ENCODE data around the gene OPN3.

OPN3 gene

DNA sequence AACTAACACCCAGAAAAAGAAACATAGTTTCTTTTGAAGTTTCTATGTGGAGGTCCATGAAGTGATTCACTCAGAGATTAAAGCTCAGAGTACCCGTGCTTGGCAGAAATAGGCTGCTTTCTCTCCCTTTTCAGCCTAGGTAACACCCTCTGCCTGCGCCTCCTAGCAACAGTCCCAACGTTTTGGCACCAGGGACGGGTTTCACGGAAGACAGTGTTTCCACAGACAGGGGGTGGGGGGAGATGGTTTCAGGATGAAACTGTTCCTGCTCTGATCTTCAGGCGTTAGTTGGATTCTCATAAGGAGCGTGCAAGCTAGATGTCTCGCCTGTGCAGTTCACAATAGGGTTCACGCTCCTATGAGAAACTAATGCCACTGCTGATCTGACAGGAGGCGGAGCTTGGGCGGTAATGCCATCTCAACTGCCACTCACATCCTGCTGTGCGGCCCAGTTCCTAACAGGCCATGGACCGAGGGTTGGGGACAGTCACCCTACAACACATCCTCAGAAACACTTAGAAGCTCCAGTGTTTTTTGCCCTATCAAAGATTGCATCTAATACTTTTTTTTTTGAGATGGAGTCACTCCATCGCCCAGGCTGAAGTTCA is 53.2 kb downstream of the OPN3 start:
- DNase-seq: no peak

DNA sequence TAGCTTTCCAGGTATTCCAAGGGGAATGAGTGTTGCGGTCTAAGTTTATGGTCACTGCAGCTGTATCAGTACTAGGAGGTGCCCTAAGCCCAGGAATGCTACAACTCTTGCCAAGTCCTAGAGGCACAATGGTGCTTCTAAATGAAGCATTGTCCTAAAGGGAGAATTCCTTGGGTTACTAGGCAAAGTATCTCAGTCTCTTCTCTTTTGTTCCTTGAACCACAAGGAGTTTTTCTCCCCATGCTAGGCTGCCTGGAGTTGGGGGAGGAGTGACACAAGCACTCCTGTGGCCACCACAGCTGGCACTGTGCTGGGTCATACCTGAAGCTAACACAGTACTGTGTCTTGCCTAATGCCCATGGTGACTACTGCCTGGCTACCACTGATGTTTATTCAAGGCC is 57.2 kb downstream of the OPN3 start:
- DNase-seq: no peak

DNA sequence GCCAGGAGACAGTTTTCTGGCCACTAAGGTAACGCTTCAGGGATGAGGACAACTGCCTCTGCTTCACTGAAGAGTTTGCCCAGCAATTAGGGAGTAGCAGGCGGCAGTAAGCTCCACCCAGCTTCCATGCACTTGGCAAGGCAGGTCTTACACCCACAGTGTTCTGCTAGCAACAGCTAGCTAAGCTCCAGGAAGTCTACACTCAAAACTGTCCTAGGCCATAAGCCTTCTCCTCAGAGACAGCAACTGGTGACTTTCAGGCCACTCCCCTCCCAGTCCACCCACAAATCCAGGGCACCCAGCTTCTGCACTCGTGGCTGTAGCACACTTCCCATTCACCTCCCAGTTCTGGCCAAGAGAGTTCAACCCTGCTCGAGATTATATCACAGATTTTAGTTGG is 60.7 kb downstream of the OPN3 start:
- DNase-seq: no peak

DNA sequence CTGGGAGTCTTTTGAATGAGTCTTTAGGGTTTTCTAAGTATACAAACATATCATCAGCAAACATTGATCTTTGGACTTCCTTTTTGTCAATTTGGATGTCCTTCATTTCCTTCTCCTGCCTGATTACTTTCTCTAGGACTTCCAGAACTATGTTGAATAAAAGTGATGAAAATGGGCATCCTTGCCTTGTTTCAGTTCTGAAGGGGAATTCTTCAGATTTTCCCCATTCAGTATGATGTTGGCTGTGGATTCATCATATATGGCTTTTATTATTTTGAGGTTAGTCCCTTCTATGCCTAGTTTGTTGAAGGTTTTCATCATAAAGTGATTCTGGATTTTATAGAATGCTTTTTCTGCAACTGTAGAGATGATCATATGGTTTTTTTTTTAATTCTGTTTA is 66.0 kb downstream of the OPN3 start:
- DNase-seq: no peak

DNA sequence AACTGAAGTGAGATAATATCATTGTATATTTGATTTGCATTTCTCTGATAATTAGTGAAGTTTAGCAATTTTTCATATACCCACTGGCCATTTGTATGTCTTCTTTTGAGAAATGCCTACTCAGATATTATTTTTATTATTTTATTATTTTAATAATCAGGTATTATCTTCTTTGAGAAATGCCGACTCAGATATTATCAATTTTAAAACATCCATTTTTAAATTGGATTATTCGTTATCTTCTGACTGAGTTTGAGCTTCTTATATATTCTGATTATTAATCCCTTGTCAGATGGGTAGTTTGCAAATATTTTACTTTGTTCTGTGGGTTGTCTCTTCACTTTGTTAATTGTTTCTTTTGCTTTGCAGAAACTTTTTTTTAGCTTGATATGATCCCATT is 70.3 kb downstream of the OPN3 start:
- DNase-seq: no peak

DNA sequence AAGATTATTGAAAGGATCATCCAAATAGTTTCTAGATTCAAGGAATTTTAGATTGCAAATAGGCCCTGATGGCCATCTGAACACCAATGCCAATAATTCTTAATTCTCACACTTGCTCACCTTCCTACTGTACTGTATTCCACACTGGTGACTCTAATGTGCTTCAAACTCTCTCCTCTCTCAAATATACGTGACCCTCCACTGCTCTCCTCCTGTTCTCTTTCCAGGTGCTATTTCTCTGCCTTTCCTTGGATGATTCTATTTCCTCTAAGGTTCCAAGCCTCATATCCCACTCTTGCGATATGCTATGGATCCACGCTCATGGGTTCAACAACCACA is 79.4 kb downstream of the OPN3 start:
- no peak for DNase-seq

DNA sequence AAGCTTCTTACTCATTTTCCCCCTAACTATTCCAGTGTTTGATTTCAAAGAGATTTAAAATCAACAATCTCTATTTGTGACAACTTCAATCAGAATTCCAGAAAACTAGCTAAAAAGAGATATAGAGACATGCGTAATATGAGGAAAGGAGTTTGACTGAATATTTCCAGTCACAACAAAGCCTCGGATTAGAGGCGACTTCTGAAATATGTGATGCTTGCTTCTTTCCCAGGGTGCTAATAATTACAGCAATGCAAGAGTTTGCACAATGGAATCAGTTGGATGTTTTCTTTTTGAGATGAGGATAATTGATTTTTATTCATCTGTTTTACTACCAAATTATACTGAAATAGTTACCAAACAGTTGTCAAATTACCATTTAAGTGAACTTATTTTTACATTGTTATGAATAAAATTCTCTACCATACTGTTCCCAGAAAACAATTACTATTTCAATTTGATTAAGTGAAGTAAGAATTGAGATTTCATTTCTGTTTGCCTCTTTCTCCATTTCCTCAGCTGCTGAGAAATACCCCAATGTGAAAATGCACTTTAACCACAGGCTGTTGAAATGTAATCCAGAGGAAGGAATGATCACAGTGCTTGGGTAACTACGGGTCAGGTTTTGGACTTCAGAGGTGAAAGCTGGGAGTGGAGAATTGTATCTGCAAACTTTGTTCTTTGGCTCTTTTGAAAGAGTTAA is 79.9 kb downstream of the OPN3 start:
- no peak for DNase-seq

DNA sequence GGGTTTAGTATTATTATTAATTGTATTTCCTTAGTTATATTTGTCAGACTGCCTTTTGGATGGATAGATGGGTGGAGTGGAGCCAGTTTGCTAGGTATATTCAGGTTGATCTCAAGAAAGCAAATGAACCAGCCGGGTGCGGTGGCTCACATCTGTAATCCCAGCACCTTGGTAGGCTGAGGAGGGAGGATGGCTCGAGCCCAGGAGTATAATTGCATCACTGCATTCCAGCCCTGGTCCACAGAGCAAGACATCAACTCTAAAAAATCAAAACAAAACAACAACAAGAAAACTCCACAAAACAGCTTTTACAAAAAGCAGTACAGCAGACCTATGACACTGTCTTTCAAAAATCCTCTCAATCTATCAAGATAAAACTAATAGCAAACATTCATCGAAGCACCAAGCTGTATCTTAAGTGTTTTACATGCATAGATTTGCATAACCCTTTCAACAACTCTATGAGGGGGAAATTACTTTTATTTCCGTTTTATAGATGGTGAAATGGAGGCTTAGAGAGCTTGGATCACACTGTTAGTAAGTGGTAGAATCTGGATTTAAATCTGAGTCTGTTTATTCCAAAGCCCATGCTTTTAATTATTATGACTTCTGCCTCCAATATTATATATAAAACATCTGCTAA is 82.5 kb downstream of the OPN3 start:
- DNase-seq: no peak

DNA sequence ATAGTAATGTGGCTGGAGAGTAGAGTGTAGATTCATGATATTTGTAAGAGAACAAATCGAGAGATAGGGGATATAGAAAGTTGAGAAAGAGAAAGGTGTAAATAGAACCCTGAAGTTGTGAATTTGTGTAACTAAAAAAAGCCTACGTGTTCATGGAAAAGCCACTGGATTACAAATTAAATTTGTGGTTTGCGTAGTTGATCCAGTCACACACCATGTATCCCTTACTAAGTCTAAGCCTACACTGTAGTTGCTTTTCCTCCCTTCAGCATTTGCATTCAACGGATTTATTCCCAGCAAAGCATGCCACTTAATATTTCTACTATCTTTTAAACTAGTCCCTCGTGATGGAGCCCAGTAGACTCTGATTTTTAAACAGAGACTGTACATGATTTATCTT is 83.1 kb downstream of the OPN3 start:
- DNase-seq: no peak

DNA sequence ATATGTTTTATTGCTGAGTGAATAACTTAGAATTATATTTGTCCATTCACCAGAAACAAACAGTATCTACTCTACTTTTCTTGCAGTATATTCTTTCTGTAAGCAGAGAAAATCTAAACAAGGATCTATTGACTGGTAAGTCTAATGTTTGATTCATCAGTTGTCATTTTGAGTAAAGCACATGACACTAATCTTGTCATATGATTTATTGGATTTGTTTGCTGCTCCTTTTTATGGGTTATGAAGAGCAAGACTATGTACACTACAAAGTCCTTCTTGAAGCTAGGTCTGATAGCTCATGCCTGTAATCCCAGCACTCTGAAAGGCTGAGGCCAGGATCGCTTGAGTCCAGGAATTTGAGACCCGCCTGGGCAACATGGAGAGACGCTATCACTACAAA is 84.6 kb downstream of the OPN3 start:
- DNase-seq: no peak

DNA sequence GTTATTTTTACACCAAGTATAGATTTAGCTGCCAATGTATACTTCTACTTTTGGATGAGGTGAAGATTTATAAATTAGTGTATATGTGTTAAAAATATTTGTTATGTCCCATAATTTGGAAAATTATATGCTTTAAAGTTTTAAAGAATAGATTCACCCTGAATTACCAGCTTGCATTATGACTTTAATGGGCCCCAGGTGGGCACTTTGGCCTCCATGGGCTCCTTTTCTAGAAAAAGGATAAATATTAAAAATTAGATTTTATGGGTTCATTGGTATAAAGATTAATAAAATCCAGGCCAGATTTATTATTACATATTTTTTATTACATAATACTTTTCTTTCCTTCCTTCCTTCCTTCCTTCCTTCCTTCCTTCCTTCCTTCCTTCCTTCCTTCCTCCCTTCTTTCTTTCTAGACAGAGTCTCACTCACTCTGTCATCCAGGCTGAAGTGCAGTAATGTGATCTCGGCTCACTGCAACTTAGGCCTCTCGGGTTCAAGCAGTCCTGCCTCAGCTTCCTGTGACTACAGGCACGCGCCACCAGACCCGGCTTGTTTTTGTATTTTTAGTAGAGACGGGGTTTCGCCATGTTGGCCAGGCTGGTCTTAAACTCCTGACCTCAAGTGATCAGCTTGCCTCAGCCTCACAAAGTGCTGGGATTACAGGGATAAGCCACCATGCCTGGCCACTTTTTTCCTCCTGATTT is 86.1 kb downstream of the OPN3 start:
- DNase-seq: no peak

DNA sequence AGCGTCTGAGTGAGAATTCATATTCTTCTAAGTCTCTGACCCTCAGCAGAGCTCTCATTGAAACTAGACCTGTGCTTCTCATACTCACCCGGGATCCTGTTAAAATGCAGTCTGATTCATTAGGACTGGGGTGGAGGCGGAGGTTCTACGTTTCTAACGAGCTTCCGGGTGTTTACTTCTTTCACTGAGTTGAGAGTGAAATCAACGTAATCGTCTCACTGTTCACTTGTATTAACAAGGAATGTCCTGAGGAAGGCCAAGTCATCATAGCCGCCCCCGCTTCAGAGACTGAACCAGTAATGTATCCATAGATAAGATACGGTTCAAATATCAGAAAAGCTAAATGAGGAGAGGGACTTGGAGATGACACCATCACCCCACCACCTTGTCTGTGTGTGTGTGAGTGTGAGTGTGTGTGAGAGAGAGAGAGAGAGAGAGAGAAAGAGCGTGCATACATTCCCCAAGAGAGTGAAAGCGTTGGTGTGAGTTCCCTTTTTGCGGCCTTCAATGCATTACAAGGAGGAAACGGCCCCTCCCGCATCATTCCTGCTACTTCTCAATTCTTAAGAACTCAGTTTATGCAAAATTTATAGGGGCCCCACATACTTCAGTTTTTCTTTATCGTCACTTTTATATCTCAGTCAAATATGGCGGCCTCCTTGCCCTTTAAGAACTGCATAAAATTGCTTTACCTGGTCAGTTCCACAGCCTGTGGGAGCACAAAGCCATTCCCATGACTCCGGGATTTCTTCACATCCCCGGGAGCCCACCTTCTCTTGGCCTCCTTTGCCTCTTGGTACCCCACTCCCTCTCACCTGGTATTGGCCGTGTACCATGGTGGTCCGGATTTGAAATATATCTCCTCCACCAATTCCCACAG is 88.2 kb downstream of the OPN3 start:
- peak; percentile 30 for DNase-seq

DNA sequence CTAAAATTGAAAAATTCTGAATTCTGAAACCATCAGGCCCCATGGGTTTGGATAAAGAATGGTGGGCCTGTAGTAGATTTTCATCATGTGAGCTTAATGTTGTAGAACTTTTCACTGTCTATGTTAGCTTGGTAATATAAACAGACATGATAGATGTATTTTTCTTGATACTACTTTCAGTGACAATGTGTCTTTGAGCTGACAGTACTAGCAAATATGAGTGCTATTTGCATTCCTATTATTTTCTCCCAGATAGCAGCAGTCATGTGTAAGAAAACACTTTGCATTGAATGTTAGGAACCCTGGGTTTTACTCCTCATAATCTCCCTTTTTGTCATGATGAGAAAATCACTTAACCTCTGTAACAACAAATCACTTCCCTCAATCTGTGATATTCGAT is 89.9 kb downstream of the OPN3 start:
- DNase-seq: no peak

DNA sequence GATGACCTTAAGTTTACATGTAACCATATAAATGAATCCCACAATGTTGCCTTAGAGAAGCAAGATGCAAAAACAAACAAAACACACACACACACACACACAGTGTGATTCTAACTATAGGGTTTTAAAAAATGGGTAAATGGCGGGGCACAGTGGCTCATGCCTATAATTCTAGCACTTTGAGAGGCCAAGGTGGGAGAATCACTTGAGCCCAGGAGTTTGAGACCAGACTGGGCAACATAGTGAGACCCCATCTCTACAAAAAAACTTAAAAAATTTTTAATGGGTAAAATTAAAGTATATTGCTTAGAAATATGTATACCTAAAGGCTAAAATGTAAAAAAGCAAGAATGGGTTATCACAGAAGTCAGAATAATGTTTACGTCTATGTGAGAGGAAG is 92.2 kb downstream of the OPN3 start:
- no peak for DNase-seq

Measured in activated naive CD4-positive, alpha-beta T cell treated with Interleukin-2 at 50 U/mL for 16 hours (primary cell).